ENCODE measurements around the gene FMNL2. TPM values are rescaled to one million over a fixed set of nuclear protein-coding genes. Genes with fewer than 3 reads are reported as not detected.
A peak's percentile ranks its signal among the peaks of the same experiment; 100 is the strongest.

FMNL2 gene
- under 1 TPM; 0.63 to 0.96 (median 0.75) TPM for total RNA-seq
- 0.59 TPM for total RNA-seq (2013)
- 0.50 to 8.5 (median 2.3) reads per million in 29 experiments for total RNA-seq

- H3K27ac ChIP-seq (ENCODE audit: low read length): no peak within 1 kb of the TSS
- POLR2A ChIA-PET: no interaction called here
- CTCF ChIA-PET: no interaction called here
- Mint-ChIP-seq H3K36me3 (no peaks in the 10 kb centered on the region), H3K9me3 (no peaks in the 10 kb centered on the region), H3K4me1 (peaks cover 12 to 18% (median 13%) of the 10 kb centered on the region in 3 donors), H3K27ac (no peak within 1 kb of the TSS), H3K4me3 (peak within 1 kb of the TSS; percentile 76 to 89 (median 77)), H3K27me3 (peaks cover 46 to 47% of the 10 kb centered on the region in 2 donors)
- no peaks in the 10 kb centered on the region for H3K9me3 ChIP-seq
- H3K4me3 ChIP-seq (ENCODE audit: control insufficient read depth in 1 of 2, extremely low read depth in 1 of 2, low read length in 1 of 2): peak within 1 kb of the TSS; percentile 24 to 80
- under 1% methylated on average over 83 of the region's 85 CpGs for WGBS (ENCODE audit: insufficient coverage)
- peak in 17 of 35 experiments; percentile 2 to 33 (median 7) for DNase-seq
- H3K27me3 ChIP-seq (replicated peaks in 1 of 2; ENCODE audit: control insufficient read depth in 2 of 2, extremely low read depth in 1 of 2, insufficient read depth in 2 of 2, low read length in 1 of 2): peaks cover 4 to 25% of the 10 kb centered on the region in 2 experiments
- ATAC-seq (replicated peaks in 1 of 4): peak; percentile 59 to 88 (median 64)
- H3K36me3 ChIP-seq (ENCODE audit: control insufficient read depth in 2 of 2, extremely low read depth in 1 of 2, insufficient read depth in 1 of 2, low read length in 1 of 2): no peaks in the 10 kb centered on the region
- H3K4me1 ChIP-seq (ENCODE audit: control insufficient read depth in 1 of 2, extremely low read depth in 1 of 2, insufficient read depth in 2 of 2, low read length in 2 of 2): peaks cover 0 to 10% of the 10 kb centered on the region in 2 experiments
Measured at GRCh38 chr2:152335016-152335725, at the start of gene FMNL2. TSS of gene FMNL2 (plus strand) at chr2:152335174.

GRCh38 chr2:152292991-152293390, 42.0 kb upstream of the FMNL2 start:
- no peak overlapping the region for H3K4me3 Mint-ChIP-seq
- no peak overlapping the region for H3K27ac Mint-ChIP-seq
- no peak for ATAC-seq (replicated peaks in 1 of 4)
- no peaks in the 10 kb centered on the region for H3K4me1 ChIP-seq (ENCODE audit: control insufficient read depth in 1 of 2, extremely low read depth in 1 of 2, insufficient read depth in 2 of 2, low read length in 2 of 2)
- POLR2A ChIA-PET: no interaction called here
- H3K36me3 ChIP-seq (ENCODE audit: control insufficient read depth in 2 of 2, extremely low read depth in 1 of 2, insufficient read depth in 1 of 2, low read length in 1 of 2): no peaks in the 10 kb centered on the region
- H3K27me3 ChIP-seq (replicated peaks in 1 of 2; ENCODE audit: control insufficient read depth in 2 of 2, extremely low read depth in 1 of 2, insufficient read depth in 2 of 2, low read length in 1 of 2): peaks cover 0 to 6% of the 10 kb centered on the region in 2 experiments
- CTCF ChIA-PET: no interaction called here
- H3K9me3 Mint-ChIP-seq: no peaks in the 10 kb centered on the region
- peaks cover 2 to 4% of the 10 kb centered on the region in 2 donors for H3K27me3 Mint-ChIP-seq
- H3K4me3 ChIP-seq (ENCODE audit: control insufficient read depth in 1 of 2, extremely low read depth in 1 of 2, low read length in 1 of 2): no peak overlapping the region
- H3K4me1 Mint-ChIP-seq: no peaks in the 10 kb centered on the region
- no peak overlapping the region for H3K27ac ChIP-seq (ENCODE audit: low read length)
- H3K9me3 ChIP-seq: no peaks in the 10 kb centered on the region
- no peak for DNase-seq
- no peaks in the 10 kb centered on the region for H3K36me3 Mint-ChIP-seq

GRCh38 chr2:152297715-152298114, 37.3 kb upstream of the FMNL2 start:
- H3K4me3 ChIP-seq (ENCODE audit: control insufficient read depth in 1 of 2, extremely low read depth in 1 of 2, low read length in 1 of 2): no peak overlapping the region
- no peaks in the 10 kb centered on the region for H3K36me3 ChIP-seq (ENCODE audit: control insufficient read depth in 2 of 2, extremely low read depth in 1 of 2, insufficient read depth in 1 of 2, low read length in 1 of 2)
- no peaks in the 10 kb centered on the region for H3K4me1 ChIP-seq (ENCODE audit: control insufficient read depth in 1 of 2, extremely low read depth in 1 of 2, insufficient read depth in 2 of 2, low read length in 2 of 2)
- no peak overlapping the region for H3K27ac ChIP-seq (ENCODE audit: low read length)
- Mint-ChIP-seq H3K27ac (no peak overlapping the region), H3K4me3 (no peak overlapping the region), H3K36me3 (no peaks in the 10 kb centered on the region), H3K27me3 (peaks cover 13% of the 10 kb centered on the region in 2 donors), H3K9me3 (no peaks in the 10 kb centered on the region), H3K4me1 (no peaks in the 10 kb centered on the region)
- H3K9me3 ChIP-seq: no peaks in the 10 kb centered on the region
- ATAC-seq (replicated peaks in 1 of 4) (no peak), DNase-seq (no peak)
- CTCF ChIA-PET: no interaction called here
- no CpG with 5 or more reads among the region's 2 CpGs for WGBS (ENCODE audit: insufficient coverage)
- POLR2A ChIA-PET: no interaction called here
- H3K27me3 ChIP-seq (replicated peaks in 1 of 2; ENCODE audit: control insufficient read depth in 2 of 2, extremely low read depth in 1 of 2, insufficient read depth in 2 of 2, low read length in 1 of 2): peaks cover 0 to under 1% of the 10 kb centered on the region in 2 experiments

GRCh38 chr2:152298754-152299153, 36.2 kb upstream of the FMNL2 start:
- no peaks in the 10 kb centered on the region for H3K4me1 Mint-ChIP-seq
- Histone ChIP-seq H3K4me1 (ENCODE audit: control insufficient read depth in 1 of 2, extremely low read depth in 1 of 2, insufficient read depth in 2 of 2, low read length in 2 of 2) (no peaks in the 10 kb centered on the region), H3K36me3 (ENCODE audit: control insufficient read depth in 2 of 2, extremely low read depth in 1 of 2, insufficient read depth in 1 of 2, low read length in 1 of 2) (no peaks in the 10 kb centered on the region), H3K27me3 (replicated peaks in 1 of 2; ENCODE audit: control insufficient read depth in 2 of 2, extremely low read depth in 1 of 2, insufficient read depth in 2 of 2, low read length in 1 of 2) (peaks cover 0 to 4% of the 10 kb centered on the region in 2 experiments), H3K4me3 (ENCODE audit: control insufficient read depth in 1 of 2, extremely low read depth in 1 of 2, low read length in 1 of 2) (no peak overlapping the region), H3K27ac (ENCODE audit: low read length) (no peak overlapping the region), H3K9me3 (no peaks in the 10 kb centered on the region)
- ChIA-PET CTCF (no interaction called here), POLR2A (no interaction called here)
- no peak overlapping the region for H3K27ac Mint-ChIP-seq
- WGBS (ENCODE audit: insufficient coverage): 80% methylated on average over 1 of the region's 1 CpG
- peaks cover 17% of the 10 kb centered on the region in 2 donors for H3K27me3 Mint-ChIP-seq
- no peak for DNase-seq
- no peaks in the 10 kb centered on the region for H3K9me3 Mint-ChIP-seq
- no peak overlapping the region for H3K4me3 Mint-ChIP-seq
- ATAC-seq (replicated peaks in 1 of 4): no peak
- H3K36me3 Mint-ChIP-seq: no peaks in the 10 kb centered on the region

GRCh38 chr2:152301131-152301530, 33.8 kb upstream of the FMNL2 start:
- 58% methylated on average over 2 of the region's 3 CpGs for WGBS (ENCODE audit: insufficient coverage)
- Mint-ChIP-seq H3K4me1 (no peaks in the 10 kb centered on the region), H3K27me3 (peaks cover 17% of the 10 kb centered on the region in 2 donors), H3K4me3 (no peak overlapping the region), H3K36me3 (no peaks in the 10 kb centered on the region), H3K9me3 (no peaks in the 10 kb centered on the region), H3K27ac (no peak overlapping the region)
- no peak for DNase-seq
- POLR2A ChIA-PET: no interaction called here
- Histone ChIP-seq H3K4me3 (ENCODE audit: control insufficient read depth in 1 of 2, extremely low read depth in 1 of 2, low read length in 1 of 2) (no peak overlapping the region), H3K36me3 (ENCODE audit: control insufficient read depth in 2 of 2, extremely low read depth in 1 of 2, insufficient read depth in 1 of 2, low read length in 1 of 2) (no peaks in the 10 kb centered on the region), H3K27me3 (replicated peaks in 1 of 2; ENCODE audit: control insufficient read depth in 2 of 2, extremely low read depth in 1 of 2, insufficient read depth in 2 of 2, low read length in 1 of 2) (peaks cover 0 to 4% of the 10 kb centered on the region in 2 experiments), H3K9me3 (no peaks in the 10 kb centered on the region), H3K4me1 (ENCODE audit: control insufficient read depth in 1 of 2, extremely low read depth in 1 of 2, insufficient read depth in 2 of 2, low read length in 2 of 2) (no peaks in the 10 kb centered on the region), H3K27ac (ENCODE audit: low read length) (no peak overlapping the region)
- CTCF ChIA-PET: no interaction called here
- no peak for ATAC-seq (replicated peaks in 1 of 4)

GRCh38 chr2:152303951-152304350, 31.0 kb upstream of the FMNL2 start:
- no CpG with 5 or more reads among the region's 2 CpGs for WGBS (ENCODE audit: insufficient coverage)
- Mint-ChIP-seq H3K27me3 (peaks cover 15 to 17% of the 10 kb centered on the region in 2 donors), H3K4me3 (no peak overlapping the region), H3K9me3 (no peaks in the 10 kb centered on the region), H3K36me3 (no peaks in the 10 kb centered on the region), H3K4me1 (no peaks in the 10 kb centered on the region), H3K27ac (no peak overlapping the region)
- DNase-seq (no peak), ATAC-seq (replicated peaks in 1 of 4) (no peak)
- Histone ChIP-seq H3K9me3 (no peaks in the 10 kb centered on the region), H3K4me3 (ENCODE audit: control insufficient read depth in 1 of 2, extremely low read depth in 1 of 2, low read length in 1 of 2) (no peak overlapping the region), H3K27me3 (replicated peaks in 1 of 2; ENCODE audit: control insufficient read depth in 2 of 2, extremely low read depth in 1 of 2, insufficient read depth in 2 of 2, low read length in 1 of 2) (peaks cover 0 to 4% of the 10 kb centered on the region in 2 experiments), H3K36me3 (ENCODE audit: control insufficient read depth in 2 of 2, extremely low read depth in 1 of 2, insufficient read depth in 1 of 2, low read length in 1 of 2) (no peaks in the 10 kb centered on the region), H3K4me1 (ENCODE audit: control insufficient read depth in 1 of 2, extremely low read depth in 1 of 2, insufficient read depth in 2 of 2, low read length in 2 of 2) (no peaks in the 10 kb centered on the region), H3K27ac (ENCODE audit: low read length) (no peak overlapping the region)
- ChIA-PET POLR2A (no interaction called here), CTCF (no interaction called here)
